NCI-H187 treated with DMSO at 0.1 percent for 48 hours (cell line): Measurements from ENCODE around the gene ZFYVE27.
A peak's percentile ranks its signal among the peaks of the same experiment; 100 is the strongest.

ENCODE experiments used
- DNase-seq: peaks from one replicate; lab custom pipeline; 2025; lab: John Stamatoyannopoulos, UW

ZFYVE27 gene

DNA sequence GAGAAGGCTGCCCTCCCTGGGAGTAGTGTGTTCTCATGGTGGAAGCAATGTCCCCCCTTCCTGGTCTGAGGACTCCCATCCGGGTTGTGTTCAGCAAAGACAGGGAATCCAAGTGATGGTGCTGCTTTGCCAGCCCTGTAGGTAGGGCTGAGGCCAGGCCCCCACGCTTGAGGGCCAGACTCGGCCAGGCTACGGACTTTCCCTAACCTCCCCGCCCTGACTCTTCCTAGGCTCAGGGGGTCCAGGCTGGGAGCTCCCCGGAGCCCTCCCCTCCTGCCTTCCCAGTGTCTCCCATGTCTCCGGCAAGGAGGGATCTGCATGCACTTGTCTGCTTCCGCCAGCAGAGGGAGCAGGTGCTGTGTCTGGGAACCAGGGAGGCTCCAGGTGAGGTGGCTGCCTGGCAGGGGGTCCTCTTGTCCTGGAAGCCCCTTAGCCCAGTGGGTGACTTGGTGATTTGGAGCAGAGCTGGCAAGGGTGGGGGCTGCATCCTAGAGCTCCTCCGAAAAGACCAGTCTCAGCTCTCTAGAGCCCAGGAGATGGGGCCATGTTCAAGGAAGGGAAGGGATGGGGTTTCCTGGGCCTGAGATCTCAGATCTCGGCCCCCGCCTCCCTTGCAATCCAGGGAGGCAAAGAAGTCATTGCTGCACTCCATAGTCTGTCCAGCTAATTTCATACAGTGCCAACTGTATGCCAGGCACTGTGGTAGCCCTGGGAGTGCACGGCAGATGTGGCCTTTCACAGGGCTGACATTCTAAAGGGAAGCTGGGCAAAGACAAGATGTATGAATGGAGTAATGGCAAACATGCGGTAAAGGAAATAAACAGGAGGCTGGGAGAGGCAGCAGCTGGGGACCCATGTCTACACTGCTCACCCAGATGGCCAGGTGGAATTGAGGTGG, 55.1 kb downstream of the ZFYVE27 start:
- DNase-seq: peak; percentile 2

DNA sequence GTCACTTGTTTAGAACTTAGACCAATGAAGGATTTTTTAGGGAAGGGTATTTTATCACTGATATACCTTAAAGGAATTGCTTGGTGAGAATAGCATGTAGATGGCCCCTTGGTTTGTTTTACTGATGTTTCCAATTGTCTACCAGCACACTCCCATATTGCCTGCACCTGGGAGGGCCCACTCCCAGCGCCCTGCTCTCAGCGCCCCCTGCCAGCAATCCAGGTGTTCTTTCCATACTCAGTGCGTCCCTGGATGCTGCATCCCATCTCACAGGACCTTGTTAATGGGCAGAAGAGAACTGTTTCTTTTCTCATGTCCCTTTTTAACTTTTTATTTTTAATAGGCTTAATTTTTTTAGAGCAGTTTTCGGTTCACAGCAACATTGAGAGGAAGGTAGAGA, 59.0 kb downstream of the ZFYVE27 start:
- DNase-seq: no peak

DNA sequence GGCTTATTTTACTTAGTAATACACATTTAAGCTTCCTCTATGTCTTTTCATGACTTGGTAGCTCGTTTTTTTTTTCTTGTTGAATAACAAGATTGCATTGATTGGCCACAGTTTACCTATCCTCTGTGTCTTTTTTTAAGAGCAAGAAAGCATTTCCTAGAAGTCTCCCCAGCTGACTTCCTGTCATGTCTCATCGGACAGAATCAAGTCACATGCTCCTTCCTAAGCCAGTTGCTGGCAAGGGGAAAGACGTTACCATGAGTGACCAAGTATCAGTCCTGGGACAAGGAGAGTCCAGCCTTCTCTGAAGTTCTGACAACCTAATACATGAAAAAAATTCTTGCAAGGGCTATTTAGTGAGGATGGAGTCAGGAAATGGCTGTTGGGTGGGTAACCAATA, 59.7 kb downstream of the ZFYVE27 start:
- DNase-seq: no peak

DNA sequence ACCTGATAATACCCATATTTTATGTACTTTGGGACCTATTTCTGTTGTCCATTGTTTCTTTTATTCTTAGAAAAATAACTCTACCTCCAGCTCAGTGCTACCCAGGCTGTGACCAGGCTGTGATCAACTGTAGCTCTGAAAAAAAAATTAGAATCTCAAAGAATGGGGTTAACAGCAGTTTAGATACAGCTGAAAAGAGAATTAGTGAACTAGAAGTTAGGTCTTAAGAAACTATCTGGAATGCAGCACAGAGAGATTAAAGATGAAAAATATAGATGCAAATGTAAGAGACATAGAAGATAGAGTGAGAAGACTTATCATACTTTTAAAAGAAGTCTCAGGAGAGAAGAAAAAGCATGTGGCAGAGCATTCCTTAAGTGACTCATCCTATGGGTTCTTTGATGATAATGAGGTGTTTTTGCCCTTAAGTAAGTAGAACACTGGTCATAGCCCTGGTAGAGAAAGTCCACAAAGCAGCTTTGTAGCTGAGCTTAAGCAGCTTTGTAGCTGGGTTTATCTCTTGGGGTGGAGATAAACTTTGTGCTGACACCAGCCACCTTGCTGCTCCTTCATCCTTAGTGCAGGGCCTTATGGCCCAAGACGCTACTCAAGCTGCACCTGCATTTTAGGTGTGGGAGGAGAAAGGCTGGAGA, 62.2 kb downstream of the ZFYVE27 start:
- no peak for DNase-seq

DNA sequence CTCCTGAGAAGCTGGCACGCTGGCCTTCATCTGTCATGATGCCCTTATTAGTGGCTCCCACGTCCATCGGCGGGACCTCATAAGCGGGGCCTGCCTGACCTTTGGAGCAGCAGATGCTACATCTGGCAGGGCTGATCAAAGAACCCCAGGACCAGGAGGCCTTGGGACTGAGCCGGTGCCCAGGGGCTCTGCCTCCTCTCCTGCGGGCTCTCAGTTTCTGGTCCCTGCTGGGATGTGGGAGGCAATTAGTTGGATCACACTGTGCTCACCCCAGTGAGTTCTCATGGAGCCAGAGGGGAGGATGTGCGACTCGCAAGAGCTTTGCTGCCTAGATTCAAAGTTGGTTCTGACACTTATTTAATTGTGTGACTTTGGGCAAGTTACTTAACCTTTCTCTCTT, 63.5 kb downstream of the ZFYVE27 start:
- DNase-seq: no peak

DNA sequence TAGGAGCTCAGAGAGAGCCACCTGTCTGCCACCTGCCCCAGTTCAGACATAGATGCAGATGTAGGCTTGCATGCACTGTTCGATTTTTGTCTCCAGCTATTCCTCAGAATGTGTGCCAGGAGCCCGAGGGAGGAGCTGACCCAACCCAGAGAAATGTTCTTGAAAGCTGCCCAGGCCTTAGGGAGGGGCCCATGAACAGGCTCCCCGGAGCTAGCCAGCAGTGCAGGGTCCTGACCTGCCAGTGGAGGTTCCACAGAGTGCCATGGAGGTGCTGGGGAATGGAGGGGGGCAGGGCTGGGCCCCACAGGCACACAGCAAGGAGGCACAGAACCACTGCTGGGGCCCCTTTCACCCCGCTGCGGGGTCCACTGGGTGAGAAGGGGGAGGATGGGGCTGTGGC, 64.5 kb downstream of the ZFYVE27 start:
- DNase-seq: no peak

DNA sequence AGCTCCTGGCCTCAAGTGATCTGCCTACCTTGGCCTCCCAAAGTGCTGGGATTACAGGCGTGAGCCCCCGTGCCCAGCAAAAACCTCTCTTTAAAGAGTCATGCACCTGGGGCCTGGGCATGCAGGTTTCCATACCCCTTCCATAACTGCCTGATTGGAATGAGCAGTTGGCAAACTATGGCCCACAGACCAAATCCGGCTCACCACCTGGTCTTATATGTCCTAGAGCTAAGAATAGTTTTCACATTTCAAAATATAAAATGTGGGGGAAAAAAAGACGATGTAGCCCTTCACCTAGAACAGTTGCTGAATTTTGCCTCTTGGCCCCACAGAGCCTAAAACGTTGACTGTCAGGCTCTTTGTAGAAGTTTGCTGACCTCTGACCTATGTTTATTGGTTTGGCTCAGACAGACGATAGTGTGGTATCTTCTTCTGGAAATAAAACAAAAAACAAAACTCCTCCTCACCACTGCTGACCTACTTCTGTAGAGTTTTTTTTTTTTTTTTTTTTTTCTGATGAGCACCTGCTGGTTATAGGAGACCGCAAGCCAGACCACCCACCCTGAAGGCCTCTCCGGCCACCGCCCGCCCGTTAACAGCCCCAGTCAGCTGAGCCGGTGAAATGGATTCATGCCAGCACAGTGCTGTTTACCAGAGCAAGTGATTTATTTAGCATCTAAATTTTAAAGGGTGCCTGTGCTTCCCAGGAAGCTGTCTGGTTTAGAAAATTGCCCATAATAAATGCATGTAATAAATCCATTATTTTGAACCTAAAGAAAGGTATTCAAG, 68.4 kb downstream of the ZFYVE27 start:
- no peak for DNase-seq

DNA sequence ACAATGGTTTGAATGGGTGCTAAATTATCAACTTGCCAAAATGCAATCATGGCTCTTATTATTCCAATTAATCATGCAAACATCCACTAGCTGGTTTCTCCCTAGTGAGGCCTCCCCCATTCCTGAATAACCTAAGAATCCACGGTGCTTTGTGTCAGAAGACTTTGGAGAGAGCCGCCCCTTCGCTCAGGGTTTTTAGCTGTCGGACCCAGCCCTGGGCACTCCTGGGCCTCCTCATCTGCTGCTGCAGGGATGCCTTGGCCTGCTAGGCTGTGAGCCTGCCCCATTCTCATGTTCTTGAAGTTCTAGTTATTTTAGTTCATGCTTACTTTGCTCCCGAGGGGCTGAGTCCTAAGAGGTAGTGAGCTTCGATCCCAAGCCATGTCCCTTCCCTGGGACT, 69.0 kb downstream of the ZFYVE27 start:
- no peak for DNase-seq

DNA sequence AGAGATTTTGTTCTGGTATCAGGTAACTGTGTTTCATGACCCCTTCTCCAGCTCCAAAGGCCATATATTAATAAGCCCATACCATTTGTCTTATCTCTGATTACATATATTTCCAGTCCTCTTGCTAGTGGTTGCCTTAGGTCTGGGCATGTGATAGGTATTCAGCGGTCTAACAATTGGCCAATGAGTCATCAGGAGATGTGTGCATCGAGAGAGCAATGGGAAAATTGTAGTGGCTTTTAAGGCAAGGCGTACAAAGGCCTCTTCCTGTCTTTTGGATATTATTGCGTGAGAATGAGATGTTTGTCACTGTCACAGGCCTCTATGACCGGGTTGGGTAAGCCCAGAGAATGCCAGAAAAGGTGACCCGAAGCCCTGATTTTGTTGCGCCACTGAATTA, 73.5 kb downstream of the ZFYVE27 start:
- DNase-seq: no peak
